Omental fat pad (tissue), 4 donors: Measurements from ENCODE around the gene VPREB3. TPM values are rescaled to one million over a fixed set of nuclear protein-coding genes. Genes with fewer than 3 reads are reported as not detected.

ENCODE experiments used
- ATAC-seq: fragments of 150-250 bp; one replicate; pipeline ENCODE4 v1.9.1; 2016; ENCODE audit warnings: mild to moderate bottlenecking, moderate library complexity; ENCODE audit not compliant: low FRiP score
- DNase-seq: peaks from one replicate; pipeline ENCODE4 v3.0.0-alpha.2; 2019; ENCODE audit warnings: low spot score
- CTCF ChIP-seq, 3 donors: fragments of 450-650 bp; IDR thresholded peaks; one replicate each; pipeline ENCODE4 v1.5.1; 2016 to 2017; ENCODE audit warnings: antibody characterized with exemption in 3 of 3, mild to moderate bottlenecking in 3 of 3, moderate library complexity in 2 of 3
- total RNA-seq, 4 donors: library from RNA; depleted of rRNA; stranded (reverse); fragments of >200 nt; gene quantifications; one replicate each; pipeline ENCODE4 v1.1.0, GENCODE V29; 2016

The VPREB3 gene
- total RNA-seq, 4 donors from 2014 or later: not detected

GRCh38 chr22:23777776-23778576 lies 23.8 kb upstream of the VPREB3 start:
- TF ChIP-seq CTCF (IDR thresholded peaks at IDR 0.05): no peak
- no peak for DNase-seq
- ATAC-seq: no peak

- no peak for TF ChIP-seq CTCF (IDR thresholded peaks at IDR 0.05)
- ATAC-seq (no peak), DNase-seq (no peak)
These were observed 21.7 kb upstream of the VPREB3 start for GRCh38 chr22:23775779-23776375.

- DNase-seq: no peak
- TF ChIP-seq CTCF (IDR thresholded peaks at IDR 0.05): no peak
- ATAC-seq: no peak
These were observed 20.8 kb upstream of the VPREB3 start for GRCh38 chr22:23774922-23775436.

- DNase-seq (no peak), ATAC-seq (no peak)
- no peak for TF ChIP-seq CTCF (IDR thresholded peaks at IDR 0.05)
These were observed 20.1 kb upstream of the VPREB3 start for GRCh38 chr22:23774114-23774921.

GRCh38 chr22:23773483-23774113 lies 19.4 kb upstream of the VPREB3 start:
- ATAC-seq (no peak), DNase-seq (no peak)
- TF ChIP-seq CTCF (IDR thresholded peaks at IDR 0.05): no peak

- no peak for DNase-seq
- ATAC-seq: peak; percentile 58
- no peak for TF ChIP-seq CTCF (IDR thresholded peaks at IDR 0.05)
These were observed 18.6 kb upstream of the VPREB3 start, which contains the start of gene MMP11 for GRCh38 chr22:23772649-23773473. TSS of gene MMP11 (plus strand) at chr22:23772849. CDS start at chr22:23772871, 22 bp downstream.
